ENCODE measurements around the gene USP17L28.
"Not testable (repeated sequence)": the region's sequence is repeated elsewhere in the genome, so short reads cannot be mapped to it uniquely, and the experiment has no call there.

GRCh38 chr4:9350866-9351265, 2.2 kb downstream of the USP17L28 start:
- not testable (repeated sequence) for TF ChIP-seq POLR2A, CTCF (IDR thresholded peaks at IDR 0.05)

Data from thyroid gland (tissue), 4 donors.